ENCODE measurements around the gene LUZP2.

GRCh38 chr11:24859801-24860300 is 363.0 kb downstream of the LUZP2 start:
- no peak for TF ChIP-seq YY1 (IDR thresholded peaks at IDR 0.05; ENCODE audit: low read depth)
- TF ChIP-seq SMC3 (IDR thresholded peaks at IDR 0.05; ENCODE audit: low read depth, low read length) = no peak
- no peak for TF ChIP-seq CTCF (IDR thresholded peaks at IDR 0.05)
- TF ChIP-seq SIN3A (IDR thresholded peaks at IDR 0.05; ENCODE audit: borderline replicate concordance, low read depth, low read length) = no peak
- no peak for TF ChIP-seq REST (IDR thresholded peaks at IDR 0.05; ENCODE audit: low read depth, low read length)
- TF ChIP-seq NFIC (IDR thresholded peaks at IDR 0.05; ENCODE audit: borderline replicate concordance) = no peak

All from SK-N-SH (cell line).